Mucosa of gallbladder (tissue), 1 donor: ENCODE results near the gene DDX52. TPM values are rescaled to one million over a fixed set of nuclear protein-coding genes. Genes with fewer than 3 reads are reported as not detected.
"Not testable (repeated sequence)": the region's sequence is repeated elsewhere in the genome, so short reads cannot be mapped to it uniquely, and the experiment has no call there.

Experiments
- DNase-seq: peaks from one replicate; pipeline ENCODE4 v3.0.0-alpha.2; 2020; ENCODE audit warnings: low spot score
- total RNA-seq: library from RNA; stranded (reverse); gene quantifications from one replicate; pipeline ENCODE4 v1.2.1, GENCODE V29; 2021
- donor health status: DM: no; HTN: no; CAD: no.

The DDX52 gene
- total RNA-seq = 21.7 TPM

- DNase-seq = peak; percentile 94
Measured at GRCh38 chr17:37643118-37643766, at the start of gene DDX52. Gene DDX52, minus strand, starts transcription at chr17:37643446. Its CDS starts 26 bp downstream, at chr17:37643420.

GRCh38 chr17:37691807-37692206, 48.6 kb upstream of the DDX52 start:
- DNase-seq = no peak

- no peak for DNase-seq
Measured at GRCh38 chr17:37689317-37689716, 46.1 kb upstream of the DDX52 start.

GRCh38 chr17:37683454-37683984, 40.3 kb upstream of the DDX52 start:
- no peak for DNase-seq

GRCh38 chr17:37682007-37682406, 38.8 kb upstream of the DDX52 start:
- DNase-seq = no peak

DNA sequence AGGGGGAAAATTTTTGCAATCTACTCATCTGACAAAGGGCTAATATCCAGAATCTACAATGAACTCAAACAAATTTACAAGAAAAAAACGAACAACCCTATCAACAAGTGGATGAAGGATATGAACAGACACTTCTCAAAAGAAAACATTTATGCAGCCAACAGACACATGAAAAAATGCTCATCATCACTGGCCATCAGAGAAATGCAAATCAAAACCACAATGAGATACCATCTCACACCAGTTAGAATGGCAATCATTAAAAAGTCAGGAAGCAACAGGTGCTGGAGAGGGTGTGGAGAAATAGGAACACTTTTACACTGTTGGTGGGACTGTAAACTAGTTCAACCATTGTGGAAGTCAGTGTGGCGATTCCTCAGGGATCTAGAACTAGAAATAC, 36.7 kb upstream of the DDX52 start:
- not testable (repeated sequence) for DNase-seq

- DNase-seq = no peak
Measured at GRCh38 chr17:37678036-37678435, 34.8 kb upstream of the DDX52 start.

DNA sequence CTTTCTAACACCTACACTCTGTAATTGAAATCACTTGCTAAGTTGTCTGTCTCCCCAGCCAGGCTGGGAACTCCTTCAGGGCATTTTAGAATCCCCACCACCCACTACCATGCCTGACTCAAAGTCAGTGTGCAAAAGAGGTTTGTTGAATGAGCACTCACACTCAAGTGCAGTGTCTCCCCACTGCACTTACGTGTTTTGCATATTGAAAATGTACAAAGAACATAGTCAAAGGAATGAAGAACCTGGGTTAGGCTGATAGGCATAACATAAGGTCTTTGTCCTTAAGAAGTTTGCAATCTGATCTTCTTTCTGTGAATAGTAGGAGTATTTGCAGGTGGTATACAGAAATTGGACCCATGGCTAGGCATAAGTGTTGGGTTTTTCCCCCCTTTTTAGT, 33.8 kb upstream of the DDX52 start:
- no peak for DNase-seq

- no peak for DNase-seq
Measured at GRCh38 chr17:37676115-37676925, 33.1 kb upstream of the DDX52 start.

DNA sequence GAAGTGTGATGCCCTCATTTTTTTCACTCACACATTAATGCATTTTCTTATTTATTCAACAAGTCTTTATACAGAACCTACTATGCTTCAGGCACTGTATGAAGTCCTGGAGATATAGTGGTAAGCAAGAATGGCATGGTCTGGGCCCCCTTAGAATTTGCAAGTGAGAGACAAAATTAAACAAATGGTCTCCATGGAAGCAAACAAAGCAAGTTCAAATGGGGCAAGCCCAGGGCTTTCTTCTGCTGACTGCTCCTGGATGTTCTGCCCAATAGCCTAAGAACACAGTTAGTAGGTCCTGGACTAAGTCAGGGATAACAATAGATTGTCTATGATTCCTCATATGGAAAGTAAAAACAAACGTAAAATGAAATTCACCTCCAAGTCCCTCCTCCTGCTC, 31.3 kb upstream of the DDX52 start:
- DNase-seq = no peak

DNA sequence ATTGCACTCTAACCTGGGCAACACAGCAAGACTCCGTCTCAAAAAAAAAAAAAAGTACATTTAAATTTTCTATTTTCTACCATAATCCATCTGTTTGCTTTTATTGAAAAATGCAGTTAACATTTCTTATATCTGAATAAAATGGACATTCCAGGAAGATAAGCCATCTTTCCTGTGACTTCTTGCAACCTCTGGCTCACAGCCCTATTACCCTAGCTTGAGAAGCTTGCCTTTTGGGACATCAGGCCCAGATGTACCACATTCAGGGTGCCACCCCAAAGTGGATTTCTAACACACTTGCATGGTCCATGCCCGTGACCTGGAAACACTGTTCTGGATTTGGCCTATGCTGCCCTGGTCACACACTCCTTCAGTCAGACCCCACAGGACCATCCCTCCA, 30.1 kb upstream of the DDX52 start:
- no peak for DNase-seq

DNA sequence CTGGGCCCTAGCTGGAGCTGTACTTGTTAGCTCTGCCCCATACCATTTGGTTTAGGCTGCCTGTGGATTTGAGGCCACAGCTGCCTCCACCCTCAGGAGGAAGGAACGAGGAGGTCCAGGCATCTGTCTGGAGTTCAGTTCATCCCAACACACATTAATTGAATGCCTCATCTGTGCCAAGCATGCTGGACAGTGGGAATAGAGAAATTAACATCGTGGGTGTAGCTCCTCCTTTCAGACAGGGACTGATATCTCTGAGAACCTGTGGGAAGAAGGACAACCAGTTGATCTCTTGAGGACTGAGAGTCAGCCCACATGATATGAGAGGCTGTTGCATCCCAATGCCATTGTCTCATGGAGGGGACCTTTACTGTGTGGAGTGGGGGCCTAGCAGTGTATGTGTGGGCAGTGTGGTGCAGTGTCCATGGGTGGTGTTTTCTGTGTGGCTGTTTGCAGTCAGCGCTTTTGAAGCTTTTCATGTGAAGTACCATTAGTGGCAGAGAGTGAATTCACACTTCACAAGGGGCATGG, 29.4 kb upstream of the DDX52 start:
- no peak for DNase-seq

DNA sequence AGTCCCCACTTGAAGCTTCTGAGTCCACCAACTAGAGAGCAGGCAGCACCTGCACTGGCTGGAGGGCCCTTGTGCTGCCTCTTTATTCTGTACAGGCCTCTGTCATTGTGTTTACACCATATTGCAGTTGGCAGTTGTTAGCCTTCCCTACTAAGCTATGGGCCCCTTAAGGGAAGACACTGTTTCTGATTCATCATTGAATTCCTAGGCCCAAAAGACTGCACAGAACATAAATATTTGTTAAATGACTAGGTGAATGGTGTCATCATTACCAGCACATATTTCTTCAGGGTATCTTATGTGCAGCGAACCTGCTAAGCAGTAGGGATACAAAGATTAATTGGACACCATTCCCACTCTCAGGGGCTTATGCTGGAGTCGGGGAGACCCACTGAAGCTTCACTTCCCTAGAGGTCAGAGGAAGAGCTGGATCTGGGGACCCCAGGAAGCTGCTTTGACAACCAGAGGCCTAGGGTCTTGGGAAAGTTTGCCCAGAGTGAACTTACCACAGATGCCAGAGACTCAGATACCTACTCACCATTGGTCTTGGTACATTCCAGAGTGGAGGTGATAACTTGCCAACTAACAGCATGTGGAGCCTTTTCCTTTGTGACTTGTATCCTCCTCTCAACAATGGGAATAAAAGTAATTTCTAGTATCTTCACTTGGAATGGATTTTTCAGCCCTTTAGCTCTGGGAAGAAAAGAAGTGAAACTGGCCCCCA, 28.7 kb upstream of the DDX52 start:
- DNase-seq = no peak

GRCh38 chr17:37671028-37671823, 28.0 kb upstream of the DDX52 start:
- no peak for DNase-seq

DNA sequence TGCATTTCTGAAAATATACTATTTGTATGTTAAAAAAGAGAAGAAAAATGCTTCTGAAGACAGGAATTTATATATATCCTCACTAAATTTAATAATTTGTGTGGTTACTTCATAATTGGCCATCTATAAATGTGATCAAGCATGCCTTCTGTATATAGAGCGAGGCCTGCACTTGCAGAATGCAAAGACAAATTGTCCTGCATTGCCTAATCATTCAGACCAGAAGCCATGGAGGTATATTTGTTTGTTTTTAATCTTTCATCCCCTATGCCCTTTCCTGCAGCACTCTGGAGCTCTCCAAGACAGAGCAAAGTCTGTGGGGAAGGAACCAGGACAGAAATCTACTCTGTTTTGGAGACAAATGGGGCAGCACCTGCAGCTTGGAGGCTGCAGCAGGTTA, 23.8 kb upstream of the DDX52 start:
- no peak for DNase-seq

GRCh38 chr17:37664214-37664613, 21.0 kb upstream of the DDX52 start:
- no peak for DNase-seq

- no peak for DNase-seq
Measured at GRCh38 chr17:37662353-37662752, 19.1 kb upstream of the DDX52 start.

- no peak for DNase-seq
Measured at GRCh38 chr17:37661400-37662014, 18.3 kb upstream of the DDX52 start.

DNA sequence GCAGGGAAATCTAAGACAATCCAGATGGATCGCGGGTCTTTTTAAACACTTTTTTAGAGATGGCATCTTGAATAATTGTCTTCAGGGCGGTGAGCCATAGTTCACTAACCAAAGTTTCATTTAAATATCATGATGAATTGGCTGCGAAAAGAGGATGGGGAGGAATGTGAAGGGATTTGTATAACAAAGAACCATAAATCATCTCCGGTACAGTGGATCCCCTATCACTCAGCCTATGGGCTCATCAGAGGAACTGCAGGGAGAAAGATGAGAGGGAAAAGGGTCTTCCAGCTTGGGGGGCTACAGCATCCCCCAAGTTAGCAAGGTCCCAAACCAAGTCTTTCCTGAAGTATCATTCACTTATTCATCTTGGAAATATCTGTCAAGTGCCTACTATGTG, 16.7 kb upstream of the DDX52 start:
- no peak for DNase-seq

GRCh38 chr17:37657202-37657601, 14.0 kb upstream of the DDX52 start:
- no peak for DNase-seq

DNA sequence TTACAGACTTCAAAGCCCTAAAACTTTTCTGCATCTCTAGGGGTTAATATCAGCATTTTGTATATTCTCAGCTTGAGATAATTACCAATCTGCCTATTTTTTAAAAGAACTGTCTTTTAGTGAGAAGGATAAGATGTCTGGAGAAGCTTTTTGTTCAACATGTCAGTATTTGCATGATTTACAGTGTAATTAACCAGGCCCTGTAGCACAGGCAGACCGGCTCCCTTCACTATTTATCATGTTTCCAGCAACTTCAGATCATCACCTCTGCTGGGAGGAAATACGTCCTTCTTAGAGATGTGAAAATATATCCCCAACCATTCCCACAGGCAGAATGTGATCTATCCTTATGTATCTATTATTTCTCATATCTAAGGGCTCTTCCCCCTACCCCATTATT, 8.6 kb upstream of the DDX52 start:
- DNase-seq = no peak
